ENCODE data around the gene PUS1.
A peak's percentile ranks its signal among the peaks of the same experiment; 100 is the strongest.

The PUS1 gene

GRCh38 chr12:131896811-131897270 lies 32.2 kb upstream of the PUS1 start:
- peaks cover 0 to 33% (median 29%) of the 10 kb centered on the region in 4 experiments for H3K4me1 ChIP-seq (ENCODE audit: control extremely low read depth in 1 of 4, control insufficient read depth in 4 of 4, insufficient read depth in 4 of 4, low read length in 3 of 4)
- peak overlapping the region; percentile 16 to 89 (median 74) for H3K4me3 ChIP-seq (ENCODE audit: control insufficient read depth in 1 of 7, extremely low read depth in 1 of 7, insufficient read depth in 4 of 7, low read depth in 2 of 7, low read length in 6 of 7)
- H3K27ac ChIP-seq (ENCODE audit: insufficient read depth in 1 of 2, low read depth in 1 of 2, low read length in 2 of 2, poor library complexity in 1 of 2, severe bottlenecking in 2 of 2) = peak overlapping the region in 1 of 2 experiments; percentile 78

GRCh38 chr12:131897276-131897675 lies 31.8 kb upstream of the PUS1 start:
- Histone ChIP-seq H3K4me3 (ENCODE audit: control insufficient read depth in 1 of 7, extremely low read depth in 1 of 7, insufficient read depth in 4 of 7, low read depth in 2 of 7, low read length in 6 of 7) (peak overlapping the region in 3 of 7 experiments; percentile 48 to 89 (median 77)), H3K36me3 (ENCODE audit: control insufficient read depth in 4 of 4, insufficient read depth in 4 of 4, low read length in 3 of 4) (peaks cover 0 to 10% (median 8%) of the 10 kb centered on the region in 4 experiments), H3K27me3 (replicated peaks in 2 of 5; ENCODE audit: control insufficient read depth in 4 of 5, insufficient read depth in 5 of 5, low read length in 4 of 5) (no peaks in the 10 kb centered on the region), H3K27ac (ENCODE audit: insufficient read depth in 1 of 2, low read depth in 1 of 2, low read length in 2 of 2, poor library complexity in 1 of 2, severe bottlenecking in 2 of 2) (no peak overlapping the region), H3K9me3 (ENCODE audit: control extremely low read depth in 1 of 5, control insufficient read depth in 4 of 5, insufficient read depth in 2 of 5, low read depth in 1 of 5, low read length in 4 of 5) (no peaks in the 10 kb centered on the region), H3K4me1 (ENCODE audit: control extremely low read depth in 1 of 4, control insufficient read depth in 4 of 4, insufficient read depth in 4 of 4, low read length in 3 of 4) (peaks cover 0 to 33% (median 29%) of the 10 kb centered on the region in 4 experiments)
- POLR2A ChIA-PET = interaction anchor here (0.7 to 1.4 kb wide), 3 partner anchors 33 to 667 kb away, joined by 3 to 6 read pairs (median 4); partner anchors contain the start of gene PUS1
- CTCF ChIA-PET = interaction anchor here (0.8 to 1.5 kb wide), 4 partner anchors 15 to 38 kb away, joined by 3 to 4 read pairs (median 4); no protein-coding TSS in a partner anchor
- no peak for DNase-seq
- 80% methylated on average over 13 of the region's 18 CpGs for WGBS (ENCODE audit: insufficient coverage)

More at GRCh38 chr12:131896811-131897270, 32.2 kb upstream of the PUS1 start:
- ChIA-PET CTCF (interaction anchor here (1.0 to 1.6 kb wide), 5 partner anchors 16 to 39 kb away, joined by 3 to 4 read pairs (median 3); no protein-coding TSS in a partner anchor), POLR2A (interaction anchor here (0.5 to 1.4 kb wide), 3 partner anchors 9 to 667 kb away, joined by 3 to 6 read pairs (median 5); partner anchors contain the start of gene PUS1)
- H3K27me3 ChIP-seq (replicated peaks in 2 of 5; ENCODE audit: control insufficient read depth in 4 of 5, insufficient read depth in 5 of 5, low read length in 4 of 5) = no peaks in the 10 kb centered on the region
- peaks cover 0 to 10% (median 8%) of the 10 kb centered on the region in 4 experiments for H3K36me3 ChIP-seq (ENCODE audit: control insufficient read depth in 4 of 4, insufficient read depth in 4 of 4, low read length in 3 of 4)
- 7% methylated on average over 9 of the region's 14 CpGs for WGBS (ENCODE audit: insufficient coverage)
- H3K9me3 ChIP-seq (ENCODE audit: control extremely low read depth in 1 of 5, control insufficient read depth in 4 of 5, insufficient read depth in 2 of 5, low read depth in 1 of 5, low read length in 4 of 5) = no peaks in the 10 kb centered on the region
- peak; percentile 63 to 91 (median 91) for DNase-seq

- no peak overlapping the region for H3K4me3 ChIP-seq (ENCODE audit: control insufficient read depth in 1 of 7, extremely low read depth in 1 of 7, insufficient read depth in 4 of 7, low read depth in 2 of 7, low read length in 6 of 7)
- peaks cover 0 to 33% (median 29%) of the 10 kb centered on the region in 4 experiments for H3K4me1 ChIP-seq (ENCODE audit: control extremely low read depth in 1 of 4, control insufficient read depth in 4 of 4, insufficient read depth in 4 of 4, low read length in 3 of 4)
- H3K9me3 ChIP-seq (ENCODE audit: control extremely low read depth in 1 of 5, control insufficient read depth in 4 of 5, insufficient read depth in 2 of 5, low read depth in 1 of 5, low read length in 4 of 5) = no peaks in the 10 kb centered on the region
- WGBS (ENCODE audit: insufficient coverage) = 96% methylated on average over 8 of the region's 9 CpGs
- ChIA-PET CTCF (interaction anchor here (0.8 to 1.1 kb wide), 4 partner anchors 15 to 38 kb away, joined by 3 to 4 read pairs (median 4); no protein-coding TSS in a partner anchor), POLR2A (interaction anchor here (0.6 to 1.4 kb wide), 3 partner anchors 32 to 749 kb away, joined by 4 to 6 read pairs (median 4); partner anchors contain the start of gene PUS1)
- H3K27ac ChIP-seq (ENCODE audit: insufficient read depth in 1 of 2, low read depth in 1 of 2, low read length in 2 of 2, poor library complexity in 1 of 2, severe bottlenecking in 2 of 2) = no peak overlapping the region
- no peak for DNase-seq
- no peaks in the 10 kb centered on the region for H3K27me3 ChIP-seq (replicated peaks in 2 of 5; ENCODE audit: control insufficient read depth in 4 of 5, insufficient read depth in 5 of 5, low read length in 4 of 5)
- peaks cover 0 to 10% (median 8%) of the 10 kb centered on the region in 4 experiments for H3K36me3 ChIP-seq (ENCODE audit: control insufficient read depth in 4 of 4, insufficient read depth in 4 of 4, low read length in 3 of 4)
Observed at GRCh38 chr12:131897875-131898274, 31.2 kb upstream of the PUS1 start.

GRCh38 chr12:131900397-131900796 lies 28.7 kb upstream of the PUS1 start:
- POLR2A ChIA-PET = no interaction called here

GRCh38 chr12:131901431-131902331 lies 27.4 kb upstream of the PUS1 start:
- Histone ChIP-seq H3K4me3 (ENCODE audit: control insufficient read depth in 1 of 7, extremely low read depth in 1 of 7, insufficient read depth in 4 of 7, low read depth in 2 of 7, low read length in 6 of 7) (no peak overlapping the region), H3K36me3 (ENCODE audit: control insufficient read depth in 4 of 4, insufficient read depth in 4 of 4, low read length in 3 of 4) (peaks cover 0 to 20% (median 9%) of the 10 kb centered on the region in 4 experiments), H3K4me1 (ENCODE audit: control extremely low read depth in 1 of 4, control insufficient read depth in 4 of 4, insufficient read depth in 4 of 4, low read length in 3 of 4) (peaks cover 0 to 17% (median 14%) of the 10 kb centered on the region in 4 experiments), H3K27me3 (replicated peaks in 2 of 5; ENCODE audit: control insufficient read depth in 4 of 5, insufficient read depth in 5 of 5, low read length in 4 of 5) (no peaks in the 10 kb centered on the region), H3K9me3 (ENCODE audit: control extremely low read depth in 1 of 5, control insufficient read depth in 4 of 5, insufficient read depth in 2 of 5, low read depth in 1 of 5, low read length in 4 of 5) (no peaks in the 10 kb centered on the region), H3K27ac (ENCODE audit: insufficient read depth in 1 of 2, low read depth in 1 of 2, low read length in 2 of 2, poor library complexity in 1 of 2, severe bottlenecking in 2 of 2) (no peak overlapping the region)
- DNase-seq = no peak
- 98% methylated on average over 24 of the region's 30 CpGs for WGBS (ENCODE audit: insufficient coverage)
- ChIA-PET CTCF (interaction anchor here (2.0 kb wide), 1 partner anchor 10 kb away, joined by 6 read pairs; no protein-coding TSS in a partner anchor), POLR2A (interaction anchor here (0.5 kb wide), 1 partner anchor 48 kb away, joined by 3 read pairs; the partner anchor contains the start of gene EP400)

More at GRCh38 chr12:131900397-131900796, 28.7 kb upstream of the PUS1 start:
- Histone ChIP-seq H3K27me3 (replicated peaks in 2 of 5; ENCODE audit: control insufficient read depth in 4 of 5, insufficient read depth in 5 of 5, low read length in 4 of 5) (no peaks in the 10 kb centered on the region), H3K27ac (ENCODE audit: insufficient read depth in 1 of 2, low read depth in 1 of 2, low read length in 2 of 2, poor library complexity in 1 of 2, severe bottlenecking in 2 of 2) (no peak overlapping the region), H3K4me1 (ENCODE audit: control extremely low read depth in 1 of 4, control insufficient read depth in 4 of 4, insufficient read depth in 4 of 4, low read length in 3 of 4) (peaks cover 0 to 29% (median 27%) of the 10 kb centered on the region in 4 experiments), H3K4me3 (ENCODE audit: control insufficient read depth in 1 of 7, extremely low read depth in 1 of 7, insufficient read depth in 4 of 7, low read depth in 2 of 7, low read length in 6 of 7) (no peak overlapping the region), H3K9me3 (ENCODE audit: control extremely low read depth in 1 of 5, control insufficient read depth in 4 of 5, insufficient read depth in 2 of 5, low read depth in 1 of 5, low read length in 4 of 5) (no peaks in the 10 kb centered on the region), H3K36me3 (ENCODE audit: control insufficient read depth in 4 of 4, insufficient read depth in 4 of 4, low read length in 3 of 4) (peaks cover 0 to 14% (median 9%) of the 10 kb centered on the region in 4 experiments)
- CTCF ChIA-PET = no interaction called here
- no peak for DNase-seq
- WGBS (ENCODE audit: insufficient coverage) = 100% methylated on average over 5 of the region's 6 CpGs

- WGBS (ENCODE audit: insufficient coverage) = 97% methylated on average over 15 of the region's 25 CpGs
- no peak for DNase-seq
- H3K4me1 ChIP-seq (ENCODE audit: control extremely low read depth in 1 of 4, control insufficient read depth in 4 of 4, insufficient read depth in 4 of 4, low read length in 3 of 4) = peaks cover 0 to 8% (median 5%) of the 10 kb centered on the region in 4 experiments
- H3K9me3 ChIP-seq (ENCODE audit: control extremely low read depth in 1 of 5, control insufficient read depth in 4 of 5, insufficient read depth in 2 of 5, low read depth in 1 of 5, low read length in 4 of 5) = no peaks in the 10 kb centered on the region
- ChIA-PET CTCF (interaction anchor here (2.0 kb wide), 1 partner anchor 9 kb away, joined by 6 read pairs; no protein-coding TSS in a partner anchor), POLR2A (no interaction called here)
- no peak overlapping the region for H3K4me3 ChIP-seq (ENCODE audit: control insufficient read depth in 1 of 7, extremely low read depth in 1 of 7, insufficient read depth in 4 of 7, low read depth in 2 of 7, low read length in 6 of 7)
- no peaks in the 10 kb centered on the region for H3K27me3 ChIP-seq (replicated peaks in 2 of 5; ENCODE audit: control insufficient read depth in 4 of 5, insufficient read depth in 5 of 5, low read length in 4 of 5)
- H3K36me3 ChIP-seq (ENCODE audit: control insufficient read depth in 4 of 4, insufficient read depth in 4 of 4, low read length in 3 of 4) = peaks cover 0 to 25% (median 9%) of the 10 kb centered on the region in 4 experiments
- no peak overlapping the region for H3K27ac ChIP-seq (ENCODE audit: insufficient read depth in 1 of 2, low read depth in 1 of 2, low read length in 2 of 2, poor library complexity in 1 of 2, severe bottlenecking in 2 of 2)
Observed at GRCh38 chr12:131902332-131903241, 26.5 kb upstream of the PUS1 start.

Measured in common myeloid progenitor, CD34-positive (primary cell).